Ovary (tissue), 9 donors: Measurements from ENCODE around the gene ZC3H15. TPM values are rescaled to one million over a fixed set of nuclear protein-coding genes. Genes with fewer than 3 reads are reported as not detected.

Experiments used
- DNase-seq, 5 donors: peaks; one replicate each; pipeline ENCODE4 v3.0.0-alpha.2; 2019 to 2020
- H3K27ac ChIP-seq, 2 donors: fragments of 200-600 bp; one replicate each; pipeline versions ENCODE4 v1.5.1 to v1.8.0; 2019 to 2022
- H3K27me3 ChIP-seq: fragments of 200-600 bp; one replicate; pipeline ENCODE4 v1.8.0; 2022
- H3K36me3 ChIP-seq: fragments of 200-600 bp; sonication (generic); one replicate; pipeline ENCODE4 v1.5.1; 2019
- H3K4me1 ChIP-seq: one replicate; pipeline ENCODE4 v1.8.1; 2013; ENCODE audit warnings: mild to moderate bottlenecking, moderate library complexity; ENCODE audit not compliant: insufficient read depth
- H3K4me3 ChIP-seq: fragments of 200-600 bp; sonication (generic); one replicate; pipeline ENCODE4 v1.5.1; 2017
- H3K9me3 ChIP-seq, 2 donors: fragments of 200-600 bp in 1 of 2; sonication (generic) in 1 of 2; one replicate each; pipeline versions ENCODE4 v1.5.1 to v1.8.1; 2013 to 2019; ENCODE audit warnings: mild to moderate bottlenecking in 1 of 2, moderate library complexity in 1 of 2
- CTCF ChIP-seq, 3 donors: fragments of 450-650 bp in 2 of 3; fragments of 200-600 bp in 1 of 3; IDR thresholded peaks; one replicate each; pipeline versions ENCODE4 v1.5.1 to v1.8.0; 2016 to 2022; ENCODE audit warnings: antibody characterized with exemption in 3 of 3, mild to moderate bottlenecking in 1 of 3
- EP300 ChIP-seq: sonication (generic); formaldehyde crosslinking; IDR thresholded peaks from one replicate; pipeline ENCODE4 v1.6.1; 2017; ENCODE audit warnings: antibody characterized with exemption
- POLR2A ChIP-seq: fragments of 450-650 bp; IDR thresholded peaks from one replicate; pipeline ENCODE4 v1.6.1; 2017; ENCODE audit warnings: antibody characterized with exemption, mild to moderate bottlenecking, moderate library complexity
- WGBS, 3 donors: extraction: QIAGEN DNeasy Blood & Tissue Kit in 1 of 3; methylation state at CpG; one replicate each; pipeline versions ENCODE4 v1.1.5 to v1.1.7; 2013 to 2017; 5-methylcytosine and 5-hydroxymethylcytosine counted together
- intact Hi-C, 4 donors: fragments of 100-400 bp; cut with DNase I; formaldehyde crosslinking; loops; one replicate each; pipeline versions ENCODE4 v1.11.0 to v1.15.1; 2022 to 2023
- polyA plus RNA-seq, 2 donors: library from polyadenylated mRNA; stranded (reverse); fragments of 200-250 nt in 1 of 2; fragments of 350-450 nt in 1 of 2; fragmentation: Illumina TruSeq in 1 of 2; extraction: RNeasy Lipid Tissue Mini Kit (QIAGEN cat#74804) in 1 of 2; gene quantifications; one replicate each; pipeline ENCODE4 v1.2.3, GENCODE V29; 2013 to 2014
- total RNA-seq, 7 donors: library from RNA; depleted of rRNA in 2 of 7; stranded (reverse); fragments of >200 nt in 2 of 7; fragmentation: NEBNext Ultra II Directional in 3 of 7; extraction: Animal tissue kit (Norgen Biotek cat#: 25700) in 3 of 7; gene quantifications; one replicate each; pipeline versions ENCODE4 v1.1.0 to v1.2.4, GENCODE V29; 2016 to 2023
- donor health status: DM: no; HTN: no; CAD: no; lungs with moderate emphysema.
- donor health status: DM: no; HTN: no; CAD: no.
- donor health status: Bipolar disorder and iron deficiency.
- donor health status: DM: yes; HTN: yes; CAD: no.
- donor health status: DM: no; HTN: no; CAD: no.
- donor health status: DM: yes; HTN: yes; CAD: no.

The ZC3H15 gene
- total and polyA plus RNA-seq, 9 donors: 36.1 to 58.8 (median 42.7) TPM

DNA sequence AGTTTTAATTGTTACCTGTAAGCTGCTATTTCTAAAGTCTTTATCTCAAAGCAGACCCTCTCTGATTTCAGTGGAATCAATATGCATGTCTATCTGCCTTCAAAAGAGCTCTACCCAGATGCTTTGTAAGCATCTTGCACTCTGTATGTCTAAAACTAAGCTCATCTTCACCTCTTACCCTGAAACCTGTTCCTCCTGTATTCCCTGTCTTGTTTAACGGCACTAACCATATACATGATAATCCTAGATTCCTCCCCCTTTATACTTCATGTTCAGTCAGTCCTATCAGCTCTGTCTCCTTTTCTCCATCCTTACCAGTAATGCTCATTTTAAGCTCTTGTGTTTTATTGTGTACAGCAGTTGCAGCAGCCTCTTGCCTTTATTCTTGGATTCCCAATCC, 12.8 kb downstream of the ZC3H15 start:
- no peak overlapping the region for H3K4me3 ChIP-seq
- TF ChIP-seq CTCF (IDR thresholded peaks at IDR 0.05): no peak
- no peaks in the 10 kb centered on the region for H3K27me3 ChIP-seq
- no peaks in the 10 kb centered on the region for H3K36me3 ChIP-seq
- intact Hi-C loops: loop anchor here in 1 of 4 donors (5.0 kb wide), 1 partner anchor 153 kb away; no protein-coding TSS in a partner anchor
- H3K9me3 ChIP-seq: no peaks in the 10 kb centered on the region
- H3K4me1 ChIP-seq: no peaks in the 10 kb centered on the region
- H3K27ac ChIP-seq: no peak overlapping the region
- DNase-seq: no peak
- WGBS, 3 donors: 23 to 38% (median 35%) methylated on average over 1 of the region's 1 CpG

DNA sequence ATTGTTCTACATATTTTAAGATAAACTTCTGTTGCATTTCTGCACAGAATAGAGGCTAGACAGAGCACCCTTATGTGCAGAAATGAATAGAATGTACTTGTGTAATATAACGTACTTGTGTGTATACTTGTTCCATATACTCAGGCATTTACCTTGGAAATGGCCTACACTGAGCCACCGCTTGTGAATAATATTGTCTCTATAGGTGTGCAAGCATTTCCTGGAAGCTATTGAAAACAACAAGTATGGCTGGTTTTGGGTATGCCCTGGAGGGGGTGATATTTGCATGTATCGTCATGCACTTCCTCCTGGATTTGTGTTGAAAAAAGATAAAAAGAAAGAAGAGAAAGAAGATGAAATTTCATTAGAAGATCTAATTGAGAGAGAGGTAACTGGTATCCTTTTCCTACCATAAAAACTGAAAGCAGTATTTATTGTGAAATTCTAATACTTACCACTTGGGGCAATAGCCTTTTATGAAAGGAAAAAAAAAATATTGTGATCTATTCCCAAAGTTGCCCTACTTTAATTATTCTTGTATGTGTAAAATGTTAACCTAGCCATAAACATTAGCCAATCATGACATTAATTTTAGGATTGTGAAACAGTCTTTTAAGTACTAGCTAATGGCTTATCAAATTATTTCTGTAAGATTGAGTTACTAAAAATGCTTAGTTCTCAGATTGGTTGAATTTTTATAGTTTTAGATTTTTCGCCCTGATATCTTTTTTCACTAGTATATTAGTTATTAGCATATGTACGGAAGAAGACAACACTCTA, 18.0 kb downstream of the ZC3H15 start:
- H3K27ac ChIP-seq: no peak overlapping the region
- H3K4me3 ChIP-seq: no peak overlapping the region
- no peaks in the 10 kb centered on the region for H3K9me3 ChIP-seq
- no peaks in the 10 kb centered on the region for H3K27me3 ChIP-seq
- no peaks in the 10 kb centered on the region for H3K36me3 ChIP-seq
- 68 to 74% (median 69%) methylated on average over 5 of the region's 5 CpGs for WGBS, 3 donors
- no peaks in the 10 kb centered on the region for H3K4me1 ChIP-seq
- intact Hi-C loops: loop anchor here in 1 of 4 donors (5.0 kb wide), 1 partner anchor 138 kb away; no protein-coding TSS in a partner anchor
- TF ChIP-seq EP300: no peak
- peak in 2 of 3 donors; percentile 29 to 30 for TF ChIP-seq CTCF (IDR thresholded peaks at IDR 0.05)
- no peak for DNase-seq

GRCh38 chr2:186508263-186508662, 22.2 kb downstream of the ZC3H15 start:
- H3K36me3 ChIP-seq: no peaks in the 10 kb centered on the region
- H3K27me3 ChIP-seq: no peaks in the 10 kb centered on the region
- intact Hi-C loops: loop anchor here in 1 of 4 donors (5.0 kb wide), 1 partner anchor 134 kb away; no protein-coding TSS in a partner anchor
- no peaks in the 10 kb centered on the region for H3K4me1 ChIP-seq
- no peak for DNase-seq
- no peak overlapping the region for H3K27ac ChIP-seq
- no peak overlapping the region for H3K4me3 ChIP-seq
- H3K9me3 ChIP-seq: no peaks in the 10 kb centered on the region
- WGBS, 3 donors: 88 to 94% (median 92%) methylated on average over 3 of the region's 3 CpGs
- no peak for TF ChIP-seq EP300
- TF ChIP-seq POLR2A: no peak
- TF ChIP-seq CTCF (IDR thresholded peaks at IDR 0.05): no peak

DNA sequence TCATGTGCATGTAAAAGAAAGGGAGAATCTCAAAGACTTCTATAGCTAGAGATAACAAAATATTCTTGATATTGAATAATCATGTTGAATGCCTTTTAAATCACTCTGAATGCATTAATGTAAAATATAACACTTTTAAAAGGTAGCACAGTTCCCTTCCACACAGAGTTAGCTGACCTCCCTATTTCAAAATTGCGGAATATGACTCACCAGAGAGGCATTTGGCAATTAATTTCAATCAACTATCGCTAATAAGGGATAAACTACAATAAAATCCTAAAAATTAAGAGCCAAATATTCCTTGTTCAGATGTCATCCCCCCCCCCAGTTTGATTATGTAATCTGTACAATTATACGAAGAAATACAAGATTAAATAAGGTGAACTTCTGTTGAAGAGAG, 29.3 kb downstream of the ZC3H15 start:
- no peak for TF ChIP-seq CTCF (IDR thresholded peaks at IDR 0.05)
- no peak for TF ChIP-seq EP300
- no peak for TF ChIP-seq POLR2A
- no peak overlapping the region for H3K27ac ChIP-seq
- H3K4me3 ChIP-seq: no peak overlapping the region
- H3K36me3 ChIP-seq: no peaks in the 10 kb centered on the region
- WGBS, 3 donors: 27 to 31% (median 31%) methylated on average over 3 of the region's 3 CpGs
- H3K9me3 ChIP-seq: no peaks in the 10 kb centered on the region
- no peaks in the 10 kb centered on the region for H3K4me1 ChIP-seq
- no peak for DNase-seq
- intact Hi-C loops: no loop called here
- no peaks in the 10 kb centered on the region for H3K27me3 ChIP-seq
